SU-DHL-6 (cell line): ENCODE measurements around the gene HECW1.

Experiments
- EZH2phosphoT487 ChIP-seq: fragments of 200-600 bp; sonication (generic), shearing (Covaris generic); conservative IDR thresholded peaks from 2 replicates; pipeline ENCODE4 v1.6.1; 2018; ENCODE audit warnings: mild to moderate bottlenecking, antibody characterized with exemption, low read length, moderate library complexity, mixed read lengths
- TF ChIP-seq, protein P1 (sequence below): fragments of 200-600 bp; sonication (generic); IDR thresholded peaks from one replicate; pipeline ENCODE4 v1.5.1; 2017; ENCODE audit warnings: antibody characterized with exemption, mild to moderate bottlenecking, low read length, moderate library complexity; ENCODE audit not compliant: insufficient read depth, poor library complexity, severe bottlenecking

DNA sequence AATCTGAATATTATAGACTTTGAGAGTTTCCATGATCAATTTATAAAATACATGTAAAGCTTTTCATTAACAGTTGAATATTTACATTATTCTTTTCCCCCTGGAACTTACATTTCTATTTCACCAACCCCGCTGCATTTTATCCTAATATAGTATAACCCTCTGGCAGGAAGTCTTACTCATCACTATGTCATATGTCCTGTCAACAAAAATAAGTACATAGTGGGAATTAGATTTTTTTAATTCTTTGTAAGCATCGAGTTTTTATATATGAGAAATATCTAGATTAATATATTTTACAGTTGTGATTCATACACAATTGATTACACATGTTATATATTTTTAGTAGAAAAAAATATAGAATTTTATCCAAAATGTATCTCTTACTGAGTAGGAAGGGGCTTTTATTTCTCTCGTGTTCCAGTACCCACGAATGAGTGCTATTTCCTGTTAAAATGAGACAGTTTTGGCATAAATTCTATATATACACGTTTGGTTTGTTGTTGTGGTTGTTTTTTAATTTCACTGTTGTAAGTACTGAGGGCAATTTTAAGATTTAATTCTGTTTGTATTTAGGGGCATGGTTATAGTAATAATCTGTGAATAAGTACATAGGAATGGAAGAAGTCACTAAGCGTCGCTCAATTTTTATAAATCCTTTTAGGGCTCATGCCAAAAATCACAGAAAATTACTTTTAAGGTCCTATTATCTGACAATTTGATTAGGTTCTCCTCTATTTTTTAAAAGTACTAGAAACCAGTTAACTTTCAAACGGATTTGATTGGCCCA, 87.1 kb downstream of the HECW1 start:
- TF ChIP-seq, protein P1, sequence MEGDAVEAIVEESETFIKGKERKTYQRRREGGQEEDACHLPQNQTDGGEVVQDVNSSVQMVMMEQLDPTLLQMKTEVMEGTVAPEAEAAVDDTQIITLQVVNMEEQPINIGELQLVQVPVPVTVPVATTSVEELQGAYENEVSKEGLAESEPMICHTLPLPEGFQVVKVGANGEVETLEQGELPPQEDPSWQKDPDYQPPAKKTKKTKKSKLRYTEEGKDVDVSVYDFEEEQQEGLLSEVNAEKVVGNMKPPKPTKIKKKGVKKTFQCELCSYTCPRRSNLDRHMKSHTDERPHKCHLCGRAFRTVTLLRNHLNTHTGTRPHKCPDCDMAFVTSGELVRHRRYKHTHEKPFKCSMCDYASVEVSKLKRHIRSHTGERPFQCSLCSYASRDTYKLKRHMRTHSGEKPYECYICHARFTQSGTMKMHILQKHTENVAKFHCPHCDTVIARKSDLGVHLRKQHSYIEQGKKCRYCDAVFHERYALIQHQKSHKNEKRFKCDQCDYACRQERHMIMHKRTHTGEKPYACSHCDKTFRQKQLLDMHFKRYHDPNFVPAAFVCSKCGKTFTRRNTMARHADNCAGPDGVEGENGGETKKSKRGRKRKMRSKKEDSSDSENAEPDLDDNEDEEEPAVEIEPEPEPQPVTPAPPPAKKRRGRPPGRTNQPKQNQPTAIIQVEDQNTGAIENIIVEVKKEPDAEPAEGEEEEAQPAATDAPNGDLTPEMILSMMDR: no peak
- TF ChIP-seq EZH2phosphoT487: no peak
